ENCODE measurements around the gene CHRNE.
"Not testable (repeated sequence)": the region's sequence is repeated elsewhere in the genome, so short reads cannot be mapped to it uniquely, and the experiment has no call there.

CHRNE gene

DNA sequence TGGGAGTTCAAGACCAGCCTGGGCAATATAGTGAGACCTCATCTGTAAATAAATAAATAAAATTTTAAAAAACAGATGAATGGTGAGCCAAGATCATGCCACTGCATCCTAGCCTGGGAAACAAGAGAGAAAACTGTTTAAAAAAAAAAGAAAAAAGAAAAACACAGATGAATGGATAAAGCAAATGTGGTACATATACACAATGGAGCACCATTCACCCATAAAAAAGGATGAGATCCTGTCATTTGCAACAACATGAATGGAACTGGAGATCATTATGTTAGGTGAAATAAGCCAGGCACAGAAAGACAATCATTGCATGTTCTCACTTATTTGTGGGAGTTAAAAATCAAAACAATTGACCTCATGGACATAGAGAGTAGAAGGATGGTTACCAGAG, 3.7 kb upstream of the CHRNE start:
- DNase-seq = not testable (repeated sequence)

DNA sequence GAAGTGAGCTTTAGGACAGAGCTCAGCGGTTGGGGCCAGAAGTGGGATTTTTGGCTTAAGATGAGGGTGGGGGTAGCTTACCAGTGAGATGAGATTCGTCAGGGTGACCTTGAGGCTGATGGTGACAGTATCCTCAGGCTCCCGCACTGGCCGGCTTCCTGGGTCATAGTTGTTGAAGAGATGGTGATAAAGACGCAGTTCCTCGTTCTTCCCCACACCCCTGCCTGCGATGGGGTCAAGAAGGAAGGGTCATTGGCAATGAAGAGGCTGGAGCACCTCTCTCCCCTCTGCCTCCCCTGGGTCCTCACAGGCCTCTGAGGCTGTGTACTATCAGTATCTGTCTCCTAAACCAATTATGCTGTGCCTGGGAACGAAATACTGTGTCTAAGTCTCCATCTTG, 358 bp downstream of the CHRNE start:
- no peak for DNase-seq

DNA sequence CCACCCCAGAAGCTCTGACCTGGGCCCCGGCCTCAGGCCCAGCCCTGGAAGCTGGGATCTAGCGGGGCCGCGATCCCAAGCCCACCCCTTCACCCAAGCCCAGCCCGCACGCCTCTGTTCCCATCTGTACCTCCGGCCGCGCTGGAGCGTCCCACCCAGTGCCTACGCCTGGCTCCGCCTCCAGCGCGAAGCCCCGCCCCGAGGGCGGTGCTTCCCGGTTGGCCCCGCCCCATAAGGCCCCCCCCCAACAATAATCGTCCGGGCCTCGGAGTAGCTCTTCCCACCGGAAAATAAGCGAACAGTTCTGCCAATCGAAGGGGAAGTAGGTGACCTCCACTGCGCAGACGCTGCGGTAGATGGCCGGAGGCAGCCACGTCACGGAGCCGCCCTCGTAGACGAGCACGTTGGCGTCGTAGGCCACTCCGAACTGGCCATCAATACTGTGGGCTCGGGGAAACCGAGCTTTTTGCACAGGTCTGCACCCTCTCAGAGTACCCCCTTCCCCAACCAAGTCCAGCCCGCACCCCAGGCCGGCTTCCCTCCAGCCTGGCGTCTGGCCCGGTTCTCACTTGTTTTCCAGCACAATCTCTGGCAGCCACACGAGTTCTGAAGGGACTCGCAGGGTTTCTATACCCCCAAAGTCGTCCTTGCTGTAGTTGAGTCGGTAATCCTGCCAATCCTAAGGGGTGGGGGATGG, 1.1 kb downstream of the CHRNE start:
- DNase-seq = no peak

DNA sequence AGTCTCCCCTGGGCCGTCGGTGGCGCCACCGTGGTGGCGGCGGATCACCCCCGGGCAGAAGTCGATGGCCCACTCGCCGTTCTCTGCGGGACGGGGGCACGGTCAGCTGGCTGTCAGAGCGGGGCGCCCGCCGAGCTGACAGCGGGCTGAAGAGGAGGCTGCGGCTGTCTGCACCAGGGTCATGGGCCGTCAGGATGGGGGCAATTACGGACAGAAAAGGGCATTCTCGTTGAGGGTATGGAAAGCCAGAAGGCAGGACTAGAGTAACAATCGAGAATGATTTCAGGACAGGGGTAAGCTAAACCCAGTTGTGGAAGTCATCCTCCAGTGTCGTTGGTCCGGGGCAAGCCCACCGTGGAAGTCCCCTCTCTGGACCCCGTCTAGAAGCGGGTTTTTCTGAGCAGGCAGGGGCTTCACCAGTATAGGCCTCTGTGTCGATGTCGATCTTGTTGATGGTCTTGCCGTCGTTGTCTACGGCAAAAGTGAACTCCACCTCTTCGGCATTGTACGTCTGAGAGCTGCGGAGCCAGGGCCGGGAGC, 1.7 kb downstream of the CHRNE start:
- no peak for DNase-seq

DNA sequence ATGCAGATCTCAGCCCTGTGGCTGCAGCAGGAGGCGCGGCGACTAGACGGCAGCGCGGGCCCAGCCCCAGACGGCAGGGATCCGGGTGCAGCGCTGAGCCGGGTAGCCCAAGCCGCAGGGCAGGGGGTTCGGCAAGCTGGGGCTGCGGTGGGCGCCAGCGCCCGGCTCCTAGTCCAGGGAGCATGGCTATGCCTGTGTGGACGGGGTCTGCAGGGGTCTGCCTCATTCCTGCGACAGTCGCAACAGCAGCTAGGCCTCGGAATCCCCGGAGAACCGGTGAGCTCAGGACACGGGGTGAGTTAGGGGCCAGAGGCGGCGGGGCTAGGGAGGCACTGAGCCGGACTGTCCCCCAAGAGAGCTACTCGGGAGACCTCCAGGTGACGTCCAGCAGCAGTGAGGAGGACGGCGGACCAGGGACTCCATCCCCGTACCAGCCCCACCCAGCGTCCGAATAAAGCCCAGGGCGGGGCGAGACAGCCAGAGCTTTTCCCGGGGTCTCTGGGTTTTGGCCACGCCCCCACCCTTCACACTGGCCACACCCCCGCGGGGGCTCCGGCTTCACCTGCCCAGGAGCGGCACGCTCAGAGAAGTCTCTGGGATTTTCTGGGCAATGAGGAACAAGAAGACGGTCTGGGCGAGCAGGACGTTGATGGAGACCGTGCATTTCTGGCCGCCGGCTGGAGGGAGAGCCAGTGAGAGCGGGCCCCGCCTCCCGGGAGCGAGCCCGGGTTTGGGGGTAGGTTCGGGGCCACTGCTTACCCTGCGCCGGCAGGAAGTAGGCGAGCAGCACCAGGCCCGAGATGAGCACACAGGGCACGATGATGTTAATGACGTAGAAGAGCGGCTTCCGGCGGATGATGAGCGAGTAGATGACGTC, 2.4 kb downstream of the CHRNE start:
- no peak for DNase-seq

DNA sequence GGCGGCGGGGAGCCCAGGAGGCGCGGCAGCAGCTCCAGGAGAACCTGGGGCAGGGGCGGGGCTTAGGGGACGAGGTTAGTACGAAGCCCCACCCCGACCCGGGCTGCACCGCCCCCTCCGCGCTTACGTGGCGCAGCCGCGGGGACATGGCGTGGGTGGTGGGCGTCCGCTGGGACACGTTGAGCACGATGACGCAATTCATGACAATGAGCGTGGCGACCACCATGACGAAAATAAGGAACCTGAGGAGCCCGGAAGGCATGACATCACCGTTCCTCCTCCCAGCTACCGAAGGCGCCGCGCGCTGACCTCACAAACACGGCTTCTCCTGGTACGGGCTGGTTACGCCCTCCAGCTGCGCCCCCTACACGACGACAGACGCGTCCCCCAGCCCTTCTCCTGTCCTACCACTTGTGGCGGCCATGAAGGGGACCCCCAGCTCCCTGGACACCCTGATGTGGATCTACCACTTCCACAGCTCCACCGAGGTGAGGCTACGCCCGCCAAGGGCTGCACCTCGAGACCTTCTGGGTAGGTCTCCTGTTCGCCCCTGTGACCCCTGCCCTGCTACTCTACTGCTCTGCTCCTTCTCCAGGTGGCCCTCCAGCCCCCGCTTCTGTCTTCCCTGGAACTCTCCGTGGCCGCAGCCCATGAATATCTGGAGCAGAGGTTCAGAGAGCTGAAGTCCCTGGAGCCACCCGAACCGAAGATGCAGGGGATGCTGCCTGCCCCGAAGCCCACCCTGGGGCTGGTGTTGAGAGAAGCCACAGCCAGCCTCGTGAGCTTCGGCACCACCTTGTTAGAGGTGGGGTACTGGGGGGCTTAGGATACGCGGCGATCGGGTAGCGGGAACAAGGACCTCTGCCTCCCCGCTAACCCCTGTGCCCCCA, 3.3 kb downstream of the CHRNE start, which contains the start of gene C17orf107:
Gene C17orf107 (plus strand): TSS at position 196 of the 890 bp plus-strand sequence. CDS start 227 bp downstream, at position 423.
- DNase-seq = peak; percentile 54

DNA sequence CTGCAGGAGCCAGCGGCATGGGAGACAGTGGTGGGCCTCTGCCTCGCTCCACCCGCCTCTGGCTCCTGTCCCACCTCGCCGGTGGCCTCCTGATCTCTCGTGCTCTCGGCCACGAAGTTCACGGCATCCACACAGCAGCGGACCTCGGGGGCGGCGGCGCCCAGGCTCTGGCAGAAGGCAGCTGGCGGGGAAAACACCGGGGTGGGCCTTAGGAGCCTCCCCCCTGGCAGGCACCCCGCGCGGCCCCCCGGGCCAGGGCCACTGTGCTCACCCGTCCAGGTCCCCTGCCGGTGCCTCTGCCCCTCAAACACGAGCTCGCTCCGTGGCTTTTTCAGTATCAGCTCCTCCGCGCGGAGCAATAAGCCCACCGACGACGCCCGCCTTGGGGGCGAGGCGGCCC, 4.0 kb downstream of the CHRNE start:
- no peak for DNase-seq

DNA sequence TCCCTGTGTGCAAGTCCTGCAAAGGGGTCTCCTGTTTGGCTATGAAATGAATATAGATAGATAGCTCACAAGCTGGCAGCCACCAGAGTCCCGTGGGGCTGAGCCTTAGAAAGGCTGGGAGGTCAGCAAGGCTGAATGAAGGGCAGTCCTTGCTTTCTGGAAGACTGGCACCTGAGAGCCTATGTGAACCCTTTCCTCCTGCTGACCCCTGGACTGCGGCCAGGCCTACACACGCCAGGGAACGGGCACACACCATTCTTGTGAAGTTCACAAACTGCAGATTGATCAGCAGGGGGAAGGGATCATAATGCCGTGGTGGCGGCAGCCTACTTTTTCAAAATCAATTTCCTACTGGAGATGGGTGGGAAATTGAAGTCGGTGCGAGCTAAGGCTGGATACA, 4.5 kb downstream of the CHRNE start:
- DNase-seq = no peak

DNA sequence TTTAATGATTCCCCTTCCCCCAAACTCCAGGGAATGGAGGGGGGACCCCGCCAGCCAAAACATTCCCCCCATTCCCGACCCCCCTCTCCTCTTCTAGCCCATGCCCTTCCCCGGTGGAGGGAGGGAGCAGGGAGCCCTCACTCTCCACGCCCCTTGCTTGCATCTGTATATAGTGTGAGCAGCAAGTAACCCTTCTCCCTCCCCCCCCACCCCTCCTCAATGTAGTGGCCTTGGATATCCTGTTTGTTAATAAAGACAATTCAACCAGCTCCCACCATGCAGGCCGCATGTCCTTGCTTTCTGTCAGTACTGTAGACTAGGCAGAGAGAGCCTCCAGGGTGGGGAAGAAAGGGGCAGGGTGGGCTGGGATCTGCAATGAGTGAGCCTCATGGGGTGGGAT, 5.1 kb downstream of the CHRNE start:
- no peak for DNase-seq

DNA sequence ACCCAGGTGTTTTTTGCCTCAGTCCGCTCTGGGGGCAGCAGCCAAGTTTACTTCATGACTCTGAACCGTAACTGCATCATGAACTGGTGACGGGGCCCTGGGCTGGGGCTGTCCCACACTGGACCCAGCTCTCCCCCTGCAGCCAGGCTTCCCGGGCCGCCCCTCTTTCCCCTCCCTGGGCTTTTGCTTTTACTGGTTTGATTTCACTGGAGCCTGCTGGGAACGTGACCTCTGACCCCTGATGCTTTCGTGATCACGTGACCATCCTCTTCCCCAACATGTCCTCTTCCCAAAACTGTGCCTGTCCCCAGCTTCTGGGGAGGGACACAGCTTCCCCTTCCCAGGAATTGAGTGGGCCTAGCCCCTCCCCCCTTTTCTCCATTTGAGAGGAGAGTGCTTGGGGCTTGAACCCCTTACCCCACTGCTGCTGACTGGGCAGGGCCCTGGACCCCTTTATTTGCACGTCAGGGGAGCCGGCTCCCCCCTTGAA, 5.7 kb downstream of the CHRNE start:
- DNase-seq = no peak

DNA sequence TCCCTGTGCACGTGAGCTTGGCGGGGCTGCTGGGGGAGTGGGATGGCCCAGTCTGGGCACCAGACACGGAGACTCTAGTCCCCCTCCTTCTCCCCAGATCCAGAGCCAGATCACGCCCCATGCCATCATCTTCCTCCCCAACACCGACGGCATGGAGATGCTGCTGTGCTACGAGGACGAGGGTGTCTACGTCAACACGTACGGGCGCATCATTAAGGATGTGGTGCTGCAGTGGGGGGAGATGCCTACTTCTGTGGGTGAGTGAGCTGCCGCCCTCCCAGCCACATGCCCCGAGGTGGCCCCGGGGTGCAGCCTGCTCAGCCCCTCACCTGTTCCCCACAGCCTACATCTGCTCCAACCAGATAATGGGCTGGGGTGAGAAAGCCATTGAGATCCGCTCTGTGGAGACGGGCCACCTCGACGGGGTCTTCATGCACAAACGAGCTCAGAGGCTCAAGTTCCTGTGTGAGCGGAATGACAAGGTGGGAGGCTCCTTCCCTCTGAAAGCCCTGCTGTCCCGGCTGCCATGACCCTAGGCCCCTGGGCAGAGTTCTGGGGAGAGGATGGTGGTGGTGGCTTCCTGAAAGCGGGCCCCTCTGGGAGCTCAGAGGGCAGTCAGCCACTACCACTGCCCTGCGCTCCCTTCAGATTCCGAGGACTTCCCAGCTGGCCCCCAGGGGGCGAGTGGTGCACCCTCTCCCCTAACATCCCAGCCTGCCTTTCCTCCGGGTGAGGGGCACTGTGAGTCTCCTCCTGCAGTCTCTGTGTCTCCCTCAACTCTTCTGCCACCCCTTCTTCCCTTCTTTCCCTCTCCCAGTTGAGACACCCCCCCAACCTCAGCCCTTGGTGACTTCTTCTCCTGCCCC, 6.3 kb downstream of the CHRNE start:
- DNase-seq = no peak

DNA sequence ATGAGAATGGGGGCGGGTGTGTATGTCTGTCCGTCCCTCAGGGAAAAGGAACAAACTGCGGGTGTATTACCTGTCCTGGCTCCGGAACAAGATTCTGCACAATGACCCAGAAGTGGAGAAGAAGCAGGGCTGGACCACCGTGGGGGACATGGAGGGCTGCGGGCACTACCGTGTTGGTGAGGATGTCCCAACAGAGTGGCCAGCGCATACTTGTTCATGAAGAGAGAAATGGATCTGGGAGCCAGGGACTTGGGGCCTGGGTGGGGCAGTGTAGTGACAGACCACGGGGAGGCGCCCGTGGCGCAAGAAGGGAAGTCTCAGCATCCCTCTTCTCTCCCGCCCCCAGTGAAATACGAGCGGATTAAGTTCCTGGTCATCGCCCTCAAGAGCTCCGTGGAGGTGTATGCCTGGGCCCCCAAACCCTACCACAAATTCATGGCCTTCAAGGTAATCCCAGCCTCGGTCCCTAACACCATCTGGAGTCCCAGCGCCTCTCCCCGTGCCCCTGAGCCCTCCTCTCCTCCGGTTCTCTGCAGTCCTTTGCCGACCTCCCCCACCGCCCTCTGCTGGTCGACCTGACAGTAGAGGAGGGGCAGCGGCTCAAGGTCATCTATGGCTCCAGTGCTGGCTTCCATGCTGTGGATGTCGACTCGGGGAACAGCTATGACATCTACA, 7.1 kb downstream of the CHRNE start:
- DNase-seq = no peak

DNA sequence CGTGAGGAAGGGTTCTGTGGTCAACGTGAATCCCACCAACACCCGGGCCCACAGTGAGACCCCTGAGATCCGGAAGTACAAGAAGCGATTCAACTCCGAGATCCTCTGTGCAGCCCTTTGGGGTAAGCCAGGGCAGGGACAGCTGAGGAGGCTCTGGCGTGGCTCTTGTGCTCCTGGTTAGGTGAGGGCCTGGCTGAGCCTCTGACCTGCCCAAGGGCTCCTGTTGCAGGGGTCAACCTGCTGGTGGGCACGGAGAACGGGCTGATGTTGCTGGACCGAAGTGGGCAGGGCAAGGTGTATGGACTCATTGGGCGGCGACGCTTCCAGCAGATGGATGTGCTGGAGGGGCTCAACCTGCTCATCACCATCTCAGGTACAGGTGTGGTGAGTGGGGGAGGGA, 7.8 kb downstream of the CHRNE start:
- DNase-seq = no peak

DNA sequence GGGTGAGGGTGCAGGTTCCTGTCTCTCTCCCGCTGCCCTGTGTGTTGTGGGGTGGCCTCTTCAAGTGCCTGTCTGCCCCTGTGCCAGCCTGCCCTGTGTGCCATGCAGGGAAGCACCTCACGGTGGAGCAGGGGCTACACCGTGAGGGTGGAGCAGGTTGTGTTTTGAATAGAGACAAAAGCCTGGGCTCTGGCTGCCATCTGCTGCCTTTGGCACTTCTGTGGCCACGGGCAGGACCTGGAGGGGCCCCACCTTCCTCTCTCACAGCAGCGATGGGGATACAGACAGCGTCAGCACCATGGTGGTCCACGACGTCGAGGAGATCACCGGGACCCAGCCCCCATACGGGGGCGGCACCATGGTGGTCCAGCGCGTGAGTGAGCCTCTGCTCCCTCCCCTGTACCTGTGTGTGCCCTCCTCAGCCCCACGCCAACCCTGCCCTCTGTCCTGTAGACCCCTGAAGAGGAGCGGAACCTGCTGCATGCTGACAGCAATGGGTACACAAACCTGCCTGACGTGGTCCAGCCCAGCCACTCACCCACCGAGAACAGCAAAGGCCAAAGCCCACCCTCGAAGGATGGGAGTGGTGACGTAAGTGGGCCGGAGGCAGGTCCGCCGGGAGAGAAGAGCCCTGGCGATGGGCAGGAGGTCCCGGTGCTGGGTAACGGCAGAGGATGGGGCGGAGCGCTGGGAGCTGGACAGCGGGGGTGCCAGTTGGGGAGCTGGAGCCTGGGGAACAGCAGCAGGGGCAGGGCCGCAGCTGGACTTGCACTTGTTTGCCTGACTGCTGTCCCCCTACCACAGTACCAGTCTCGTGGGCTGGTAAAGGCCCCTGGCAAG, 9.0 kb downstream of the CHRNE start:
- DNase-seq = no peak

DNA sequence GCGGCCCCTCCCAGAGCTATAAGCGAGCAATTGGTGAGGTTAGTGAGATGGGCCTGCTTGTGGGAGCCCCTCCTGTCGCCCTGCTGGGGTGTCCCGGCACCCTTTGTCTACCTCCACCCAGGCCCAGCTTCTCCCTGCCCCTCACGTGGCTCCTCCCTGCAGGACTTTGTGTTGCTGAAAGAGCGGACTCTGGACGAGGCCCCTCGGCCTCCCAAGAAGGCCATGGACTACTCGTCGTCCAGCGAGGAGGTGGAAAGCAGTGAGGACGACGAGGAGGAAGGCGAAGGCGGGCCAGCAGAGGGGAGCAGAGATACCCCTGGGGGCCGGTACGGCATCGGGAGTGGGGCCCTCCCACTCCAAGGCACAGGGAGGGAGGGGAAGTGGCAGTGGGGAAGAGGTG, 9.6 kb downstream of the CHRNE start:
- no peak for DNase-seq

DNA sequence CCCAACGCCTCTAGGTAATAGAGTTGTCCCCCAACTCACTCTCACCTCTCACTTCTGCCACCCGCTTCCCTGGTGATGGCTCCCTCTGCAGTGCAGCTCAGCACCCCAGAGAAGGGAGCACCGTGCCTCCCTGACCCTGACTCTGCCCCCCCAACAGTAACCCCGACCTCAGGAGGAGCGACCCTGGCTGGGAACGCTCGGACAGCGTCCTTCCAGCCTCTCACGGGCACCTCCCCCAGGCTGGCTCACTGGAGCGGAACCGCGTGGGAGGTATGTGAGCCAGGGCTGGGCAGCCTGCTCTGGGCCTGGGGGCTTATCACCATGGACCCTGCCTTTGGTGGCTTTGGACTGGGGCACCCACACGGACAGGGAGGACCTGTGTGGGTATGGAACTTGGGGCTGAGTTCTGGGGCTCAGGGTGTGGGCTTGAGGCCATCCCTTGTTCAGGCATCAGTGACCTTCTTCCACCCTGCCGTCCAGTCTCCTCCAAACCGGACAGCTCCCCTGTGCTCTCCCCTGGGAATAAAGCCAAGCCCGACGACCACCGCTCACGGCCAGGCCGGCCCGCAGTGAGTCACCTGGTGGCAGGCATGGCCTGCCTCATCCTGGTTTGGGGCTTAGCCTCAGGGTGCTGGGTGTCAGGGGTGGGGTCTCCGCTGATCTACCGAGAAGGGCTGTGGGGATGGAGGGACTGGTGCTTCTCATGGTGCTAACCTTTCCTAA, 10.2 kb downstream of the CHRNE start:
- DNase-seq = no peak

DNA sequence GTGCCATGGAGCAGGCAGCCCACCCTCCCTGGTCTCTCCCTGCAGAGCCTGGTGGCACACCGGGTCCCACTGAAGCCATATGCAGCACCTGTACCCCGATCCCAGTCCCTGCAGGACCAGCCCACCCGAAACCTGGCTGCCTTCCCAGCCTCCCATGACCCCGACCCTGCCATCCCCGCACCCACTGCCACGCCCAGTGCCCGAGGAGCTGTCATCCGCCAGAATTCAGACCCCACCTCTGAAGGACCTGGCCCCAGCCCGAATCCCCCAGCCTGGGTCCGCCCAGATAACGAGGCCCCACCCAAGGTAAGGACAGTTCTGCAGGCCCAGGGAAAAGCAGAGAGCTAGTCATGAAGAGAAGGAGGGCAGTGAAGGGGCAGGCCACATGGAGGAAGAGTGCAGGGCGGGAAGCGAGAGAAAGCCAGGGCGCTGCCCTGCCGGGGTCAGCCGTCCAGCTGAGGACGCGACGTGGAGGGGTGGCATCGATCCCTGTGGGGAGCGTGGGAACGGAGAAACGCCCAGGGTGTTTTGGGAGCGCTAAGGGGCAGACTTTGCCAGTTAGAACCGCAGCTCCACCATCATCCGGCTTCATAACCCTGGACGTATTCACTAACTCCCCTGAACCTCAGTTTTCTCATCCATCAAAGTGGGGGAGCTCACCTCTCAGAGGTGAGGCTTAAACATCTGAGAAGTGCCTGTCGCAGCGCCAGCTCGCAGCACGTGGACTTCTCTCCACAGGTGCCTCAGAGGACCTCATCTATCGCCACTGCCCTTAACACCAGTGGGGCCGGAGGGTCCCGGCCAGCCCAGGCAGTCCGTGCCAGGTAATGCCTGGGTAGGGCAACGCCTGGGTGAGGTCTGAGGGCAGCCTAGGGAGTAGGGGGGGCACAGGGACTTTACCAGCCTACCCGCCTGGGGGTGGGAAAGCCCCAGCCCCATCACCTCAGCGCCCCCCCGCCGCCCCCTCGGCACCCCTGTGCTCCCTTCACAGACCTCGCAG, 11.2 kb downstream of the CHRNE start:
- DNase-seq = no peak

DNA sequence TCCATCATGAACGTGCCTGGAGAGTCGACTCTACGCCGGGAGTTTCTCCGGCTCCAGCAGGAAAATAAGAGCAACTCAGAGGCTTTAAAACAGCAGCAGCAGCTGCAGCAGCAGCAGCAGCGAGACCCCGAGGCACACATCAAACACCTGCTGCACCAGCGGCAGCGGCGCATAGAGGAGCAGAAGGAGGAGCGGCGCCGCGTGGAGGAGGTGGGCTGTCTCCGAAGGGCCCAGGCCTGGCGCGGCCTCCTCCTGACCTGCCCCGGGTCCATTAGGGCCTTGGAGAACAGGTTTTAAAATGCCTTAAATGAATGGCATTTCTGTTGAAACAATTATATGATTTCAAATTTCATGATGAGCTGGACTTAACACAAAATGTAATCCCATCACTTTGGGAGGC, 15.3 kb downstream of the CHRNE start:
- DNase-seq = no peak
